Activated CD4-positive, CD25-positive, alpha-beta regulatory T cell treated with anti-CD3 and anti-CD28 coated beads, Interleukin-2, amount 50 U/mL, for 16 hours (primary cell): ENCODE measurements around the gene ATG4A.

Experiments
- DNase-seq: peaks from one replicate; pipeline ENCODE4 v3.0.0-alpha.2; 2020; ENCODE audit warnings: low read depth, low spot score

ATG4A gene

GRCh38 chrX:108122748-108123147 lies 31.2 kb downstream of the ATG4A start:
- no peak for DNase-seq

DNA sequence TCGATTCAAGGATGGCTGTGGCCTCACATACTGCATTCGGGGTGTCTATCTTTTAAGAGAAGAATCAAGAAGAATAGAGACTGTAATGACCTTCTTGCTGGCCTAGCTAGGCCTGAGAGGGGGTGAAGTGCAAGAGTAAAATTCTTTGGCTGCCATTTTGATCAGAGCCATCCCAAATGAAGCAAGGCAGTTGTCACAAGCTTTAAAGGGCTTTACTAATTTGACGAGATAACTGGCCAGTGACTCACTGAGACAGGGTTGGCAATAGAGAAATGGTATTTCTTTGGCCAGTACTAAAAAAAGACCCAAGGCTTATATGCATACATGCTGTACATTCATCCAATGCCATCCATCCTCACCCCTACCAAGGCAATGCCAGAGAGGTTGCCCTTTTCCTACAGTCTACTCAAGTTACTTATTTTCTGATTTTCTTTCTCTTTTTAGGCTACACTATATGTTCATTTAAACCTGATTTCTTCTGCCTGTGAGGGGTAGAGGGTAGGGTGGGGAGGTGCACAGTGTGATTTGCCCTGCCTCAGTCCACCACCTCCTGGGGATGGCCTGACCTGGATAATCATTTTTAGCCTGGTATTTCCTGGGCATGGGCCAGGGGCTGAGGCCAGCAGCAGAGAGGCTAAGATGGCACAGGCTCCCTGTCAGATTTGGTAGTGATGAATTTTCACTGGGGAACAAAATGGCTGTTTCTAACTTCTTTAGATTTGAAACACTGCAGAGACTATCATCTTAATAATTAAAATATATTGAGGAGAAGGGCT lies 32.2 kb downstream of the ATG4A start:
- no peak for DNase-seq

DNA sequence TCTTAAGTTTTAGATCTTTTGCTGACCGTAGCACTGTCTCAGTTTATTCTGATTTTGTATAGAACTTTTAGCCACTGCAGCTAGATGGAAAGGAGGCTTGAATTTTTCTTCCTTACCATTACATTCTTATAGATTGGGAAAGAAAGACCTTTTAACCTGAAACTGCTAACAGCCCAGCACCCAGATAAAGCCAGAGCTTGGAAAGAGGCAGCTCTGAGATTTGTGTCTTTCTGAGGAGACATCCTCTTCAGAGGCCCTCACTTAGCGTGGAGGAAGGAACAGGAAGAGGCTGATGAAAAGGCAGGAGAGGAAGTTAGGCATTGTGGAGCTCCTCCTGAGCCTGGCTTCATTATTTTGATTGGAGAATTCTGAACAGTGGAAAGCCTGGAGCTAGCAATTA lies 35.1 kb downstream of the ATG4A start:
- no peak for DNase-seq

- DNase-seq, result no peak
Measured at GRCh38 chrX:108127152-108127551, 35.6 kb downstream of the ATG4A start.

DNA sequence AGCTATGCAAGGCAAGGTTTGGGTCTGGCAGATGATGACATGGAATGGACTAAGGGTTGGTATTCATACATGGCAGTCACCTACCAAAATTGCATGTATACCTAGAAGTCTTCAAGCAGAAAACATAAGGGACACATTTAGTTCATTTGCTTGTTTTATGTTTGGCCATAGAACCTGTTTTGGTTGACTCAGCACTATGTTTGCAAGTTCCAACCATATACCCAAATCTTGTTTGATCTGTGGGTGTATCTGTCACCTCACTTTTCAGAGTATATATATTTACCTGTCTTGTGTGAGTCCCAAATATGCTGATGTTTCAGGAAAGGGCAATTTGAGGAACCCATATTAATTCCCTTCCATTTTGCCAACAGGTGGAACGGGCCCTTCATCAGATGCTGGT lies 39.3 kb downstream of the ATG4A start:
- no peak for DNase-seq

- no peak for DNase-seq
Measured at GRCh38 chrX:108131471-108131870, 39.9 kb downstream of the ATG4A start.

DNA sequence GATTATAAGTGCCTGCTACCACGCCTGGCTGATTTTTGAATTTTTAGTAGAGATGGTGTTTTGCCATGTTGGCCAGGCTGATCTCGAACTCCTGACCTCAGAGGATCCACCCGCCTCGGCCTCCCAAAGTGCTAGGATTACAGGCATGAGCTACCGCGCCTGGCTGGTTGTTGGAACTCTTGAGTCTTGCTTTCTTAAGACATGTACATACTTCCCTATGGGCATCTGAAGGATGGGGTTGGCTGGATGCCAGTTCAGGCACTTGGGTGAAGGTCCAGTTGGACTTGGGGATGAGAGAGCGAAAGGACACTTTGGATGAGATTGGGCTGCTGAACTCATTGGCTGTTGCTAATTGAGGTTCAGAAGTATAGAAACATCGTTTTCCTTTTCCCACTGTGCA lies 40.5 kb downstream of the ATG4A start:
- DNase-seq, result no peak

GRCh38 chrX:108132876-108133275 lies 41.3 kb downstream of the ATG4A start:
- DNase-seq, result no peak

GRCh38 chrX:108134724-108135123 lies 43.1 kb downstream of the ATG4A start:
- DNase-seq, result no peak

DNA sequence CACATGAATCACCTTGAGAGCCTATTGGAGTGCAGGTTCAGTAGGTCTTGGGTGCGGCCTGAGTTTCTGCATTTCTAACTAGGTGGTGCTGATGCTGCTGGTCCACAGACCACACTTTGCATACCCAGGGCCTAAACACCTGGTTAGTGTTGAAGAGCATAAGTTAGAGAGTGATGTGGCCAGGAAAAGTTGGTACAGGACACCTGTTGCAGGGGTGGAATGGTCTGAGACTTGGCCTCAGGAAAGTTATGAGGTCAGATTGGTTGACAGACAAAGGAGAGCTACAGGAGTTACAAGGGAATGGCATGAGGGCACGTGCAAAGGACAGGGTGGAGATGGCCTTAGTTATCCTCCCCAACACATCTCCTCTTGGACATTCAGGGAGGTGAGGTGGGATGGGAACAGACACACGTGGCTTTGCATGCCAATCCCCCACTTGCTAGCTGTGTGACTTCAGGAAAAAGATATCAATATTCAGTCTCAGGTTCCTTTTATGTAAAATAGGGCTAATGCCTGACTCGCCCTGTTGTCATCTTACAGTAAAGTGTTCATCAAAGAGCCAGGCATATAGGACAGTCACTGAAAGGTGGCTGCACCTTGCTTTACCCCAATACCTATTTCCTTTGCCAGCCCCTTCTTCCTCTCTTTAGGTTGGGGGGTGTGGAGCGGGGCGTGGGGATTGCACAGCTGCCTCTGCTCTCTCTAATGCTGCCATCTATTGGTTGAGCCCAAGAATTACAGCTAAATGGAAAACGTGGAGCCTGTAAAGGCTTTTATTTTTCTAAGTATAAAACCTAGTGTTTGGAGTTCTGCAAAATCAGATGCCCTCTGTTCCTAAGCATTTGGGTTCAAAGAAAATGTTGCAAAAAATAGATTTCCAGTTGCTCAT lies 47.5 kb downstream of the ATG4A start:
- no peak for DNase-seq

GRCh38 chrX:108148524-108148923 lies 56.9 kb downstream of the ATG4A start:
- no peak for DNase-seq

DNA sequence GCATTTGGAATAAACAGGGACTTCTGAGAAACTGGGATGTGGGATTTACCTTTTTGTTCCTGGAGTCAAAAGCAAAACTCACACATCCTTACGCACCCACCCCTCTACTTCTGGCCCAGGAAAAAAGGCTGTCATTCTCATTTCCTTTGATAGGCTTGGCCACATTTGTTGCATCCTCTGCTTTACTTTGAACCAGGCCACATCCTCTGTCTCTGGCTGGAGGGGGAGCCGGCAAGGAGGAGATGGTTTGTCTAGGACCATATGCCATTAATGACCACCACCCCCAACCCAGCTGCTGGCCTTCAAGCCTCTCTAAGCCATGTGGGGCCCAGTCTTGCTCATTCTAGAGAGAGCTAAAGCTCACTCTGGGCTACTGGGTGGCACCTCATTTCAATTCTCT lies 64.5 kb downstream of the ATG4A start:
- no peak for DNase-seq

GRCh38 chrX:108156934-108157466 lies 65.4 kb downstream of the ATG4A start:
- no peak for DNase-seq

GRCh38 chrX:108157628-108158027 lies 66.0 kb downstream of the ATG4A start:
- no peak for DNase-seq

DNA sequence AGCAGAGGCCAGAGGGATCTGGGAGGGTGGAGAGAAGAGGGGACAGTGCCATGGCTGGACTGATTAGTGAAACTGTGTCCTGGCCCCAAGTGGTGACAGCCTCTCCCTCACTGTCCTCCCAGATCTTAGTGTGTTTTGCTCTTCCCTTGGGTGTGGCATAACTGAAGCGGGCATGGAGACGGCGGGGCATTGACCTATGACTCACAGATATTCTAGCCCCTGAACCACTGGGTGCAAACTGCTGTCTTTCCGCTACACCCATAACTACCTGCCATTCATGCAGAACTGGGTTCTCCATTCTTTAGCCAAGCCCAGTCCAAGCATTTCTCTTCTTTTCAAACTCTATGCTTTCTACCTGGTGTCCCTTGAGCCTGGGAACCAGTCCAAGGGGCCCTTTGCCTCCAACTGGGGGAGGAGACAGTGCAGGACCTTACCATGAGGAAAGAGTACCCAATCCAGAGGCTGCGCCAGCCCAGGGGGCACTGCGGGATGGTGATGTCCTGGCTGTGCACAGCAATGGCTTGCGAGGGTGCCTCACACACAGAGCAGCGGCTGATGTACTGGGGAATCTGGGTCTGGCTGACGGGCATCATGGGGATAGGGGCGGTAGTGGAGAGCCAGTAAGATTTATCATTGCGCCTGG lies 67.6 kb downstream of the ATG4A start:
- no peak for DNase-seq

DNA sequence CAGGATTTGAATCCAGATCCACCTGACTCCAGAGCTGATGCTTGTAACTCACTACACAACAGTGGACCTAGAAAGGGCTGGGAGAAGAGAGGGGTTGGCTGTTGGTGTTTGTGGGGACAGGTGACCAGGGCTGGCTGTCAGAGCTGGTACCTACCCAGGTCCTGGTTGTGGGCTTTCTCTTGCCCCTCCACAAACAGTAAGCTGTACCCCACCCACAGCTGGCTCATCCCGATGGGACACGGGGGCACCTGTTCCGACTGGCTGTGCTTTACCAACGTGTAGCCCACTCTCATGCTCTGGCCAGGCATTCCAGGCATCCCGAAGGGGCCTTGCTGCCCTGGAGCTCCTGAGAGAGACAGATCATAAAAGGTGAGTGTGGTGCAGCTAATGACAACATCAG lies 68.7 kb downstream of the ATG4A start:
- DNase-seq, result no peak

DNA sequence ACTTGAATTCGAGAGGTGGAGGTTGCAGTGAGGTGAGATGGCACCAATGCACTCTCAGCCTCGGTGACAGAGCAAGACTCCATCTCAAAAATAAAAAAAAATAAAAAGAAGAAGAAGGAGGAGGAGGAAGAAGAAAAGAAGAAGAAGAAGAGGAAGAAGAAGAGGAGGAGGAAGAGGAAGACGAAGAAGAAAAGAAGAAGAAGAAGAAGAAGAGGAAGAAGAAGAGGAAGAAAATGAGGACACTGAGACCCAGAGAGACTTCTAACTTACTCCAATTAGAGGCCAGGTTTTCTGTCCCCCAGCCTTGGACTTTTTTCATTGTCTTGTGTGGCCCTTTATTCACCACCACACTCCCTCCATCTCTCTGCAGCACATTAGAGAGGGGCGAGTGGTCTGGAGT lies 70.7 kb downstream of the ATG4A start:
- DNase-seq, result no peak

DNA sequence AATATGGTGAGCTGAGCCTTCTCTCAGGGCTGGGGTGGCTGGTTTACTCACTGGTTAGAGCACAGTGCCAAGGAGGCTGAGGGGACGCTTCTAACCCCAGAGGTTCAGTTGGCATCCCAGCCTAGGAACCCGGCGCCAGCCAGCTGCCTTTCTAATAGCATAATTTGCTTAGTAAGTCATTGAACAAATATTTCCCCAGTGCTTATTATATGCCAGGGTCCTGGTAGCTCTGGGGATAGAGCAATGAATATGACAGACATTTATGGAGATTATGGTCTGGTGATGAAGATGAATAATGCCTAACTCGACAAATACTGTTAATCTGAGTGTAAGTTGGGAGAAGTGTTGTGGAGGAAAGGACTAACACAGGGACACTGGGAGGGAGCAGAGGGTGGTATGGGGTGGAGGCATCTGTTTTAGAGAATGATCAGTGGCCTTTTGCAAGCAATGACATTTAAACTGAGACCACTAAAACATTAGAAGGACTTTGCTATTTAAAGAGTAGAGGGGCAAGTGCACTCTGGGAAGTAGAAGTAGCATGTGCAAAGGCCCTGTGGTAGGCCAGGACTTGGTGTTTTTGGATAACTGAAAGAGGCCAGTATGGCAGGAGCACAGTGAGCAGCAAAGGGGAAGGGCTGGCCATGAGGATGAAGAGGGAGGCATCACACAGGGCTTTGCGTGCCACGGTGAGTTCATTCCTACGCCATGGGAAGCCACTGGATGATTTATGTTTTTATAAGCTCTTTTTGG lies 71.9 kb downstream of the ATG4A start:
- DNase-seq, result no peak

- DNase-seq, result no peak
Measured at GRCh38 chrX:108165383-108166111, 74.0 kb downstream of the ATG4A start.

- DNase-seq, result no peak
Measured at GRCh38 chrX:108167211-108167872, 75.8 kb downstream of the ATG4A start.
